Endodermal cell (in vitro differentiated cells): ENCODE data around the gene XYLT1. TPM values are rescaled to one million over a fixed set of nuclear protein-coding genes. Genes with fewer than 3 reads are reported as not detected.

Experiments used
- DNase-seq: peaks from one replicate; pipeline ENCODE4 v3.0.0-alpha.2; 2017
- H3K27ac ChIP-seq: 2 replicates; pipeline ENCODE4 v1.5.1; 2013; ENCODE audit warnings: mild to moderate bottlenecking, low read depth, low read length, moderate library complexity
- H3K27me3 ChIP-seq: 2 replicates; pipeline ENCODE4 v1.6.1; 2013; ENCODE audit warnings: mild to moderate bottlenecking, low read length, moderate library complexity; ENCODE audit not compliant: insufficient read depth, control insufficient read depth, poor library complexity, severe bottlenecking
- H3K36me3 ChIP-seq: 2 replicates; pipeline ENCODE4 v1.7.0; 2013; ENCODE audit warnings: mild to moderate bottlenecking, low read length, moderate library complexity; ENCODE audit not compliant: control insufficient read depth, insufficient read depth
- H3K4me1 ChIP-seq: one replicate; pipeline ENCODE4 v1.7.0; 2013; ENCODE audit warnings: low read length; ENCODE audit not compliant: control insufficient read depth, insufficient read depth
- H3K4me3 ChIP-seq: 2 replicates; pipeline ENCODE4 v1.5.1; 2013; ENCODE audit warnings: mild to moderate bottlenecking, low read length, moderate library complexity
- H3K9ac ChIP-seq: 2 replicates; pipeline ENCODE4 v1.6.1; 2013; ENCODE audit warnings: mild to moderate bottlenecking, low read length, moderate library complexity; ENCODE audit not compliant: poor library complexity, severe bottlenecking; ENCODE audit errors: extremely low read depth
- H3K9me3 ChIP-seq: 2 replicates; pipeline ENCODE4 v1.6.1; 2013; ENCODE audit warnings: mild to moderate bottlenecking, low read length, moderate library complexity; ENCODE audit not compliant: control insufficient read depth
- H3K27ac Mint-ChIP-seq: 2 replicates; pipeline ENCODE4 v1.8.0; 2020; ENCODE audit warnings: mixed read lengths
- H3K27me3 Mint-ChIP-seq: 2 replicates; pipeline ENCODE4 v1.8.0; 2021; ENCODE audit warnings: mild to moderate bottlenecking, mixed read lengths; ENCODE audit not compliant: insufficient read depth
- H3K36me3 Mint-ChIP-seq: 2 replicates; pipeline ENCODE4 v1.8.0; 2020; ENCODE audit warnings: low read depth, mixed read lengths
- H3K4me1 Mint-ChIP-seq: 2 replicates; pipeline ENCODE4 v1.8.0; 2020; ENCODE audit warnings: mixed read lengths
- H3K4me3 Mint-ChIP-seq: 2 replicates; pipeline ENCODE4 v1.8.0; 2020; ENCODE audit warnings: mild to moderate bottlenecking, moderate library complexity, mixed read lengths
- H3K9me3 Mint-ChIP-seq: 2 replicates; pipeline ENCODE4 v1.8.0; 2020; ENCODE audit warnings: mild to moderate bottlenecking, mixed read lengths
- CTCF ChIP-seq: fragments of 200-600 bp; sonication (generic); conservative IDR thresholded peaks from 2 replicates; pipeline ENCODE4 v1.5.0; 2021; ENCODE audit warnings: antibody characterized with exemption, mild to moderate bottlenecking
- WGBS, 2 experiments: methylation state at CpG; one replicate each; pipeline versions ENCODE4 v1.1.5 to v1.1.7; 2013; ENCODE audit warnings: missing lambda C conversion rate in 2 of 2, mixed read lengths in 1 of 2; ENCODE audit not compliant: insufficient coverage in 1 of 2, insufficient read length in 1 of 2; 5-methylcytosine and 5-hydroxymethylcytosine counted together
- total RNA-seq, 2 donors: library from RNA; stranded (reverse); fragmentation: NEBNext Ultra II Directional in 1 of 2; extraction: Animal tissue kit (Norgen Biotek cat#: 25700) in 1 of 2; gene quantifications; 2 replicates in 1 of 2; 3 replicates in 1 of 2; pipeline ENCODE4 v1.2.1, GENCODE V29; 2021

The XYLT1 gene
- total RNA-seq, 2 donors from 2014 or later = 26.8 to 28.5 TPM

- TF ChIP-seq CTCF = no peak
- no peak overlapping the region for H3K4me3 ChIP-seq
- no peak for DNase-seq
- H3K27ac ChIP-seq = no peak overlapping the region
- H3K4me3 Mint-ChIP-seq = no peak overlapping the region
- H3K27me3 Mint-ChIP-seq = no peaks in the 10 kb centered on the region
- H3K4me1 Mint-ChIP-seq = peaks cover 22% of the 10 kb centered on the region
- H3K36me3 Mint-ChIP-seq = peaks cover 10% of the 10 kb centered on the region
- H3K36me3 ChIP-seq = no peaks in the 10 kb centered on the region
- H3K9me3 Mint-ChIP-seq = peaks cover 4% of the 10 kb centered on the region
- H3K9ac ChIP-seq = no peak overlapping the region
- WGBS, 2 experiments = 94 to 100% methylated on average over 2 to 4 of the region's 4 CpGs
- peaks cover 9% of the 10 kb centered on the region for H3K4me1 ChIP-seq
- no peak overlapping the region for H3K27ac Mint-ChIP-seq
- H3K27me3 ChIP-seq = no peaks in the 10 kb centered on the region
- H3K9me3 ChIP-seq = no peaks in the 10 kb centered on the region
Measured at GRCh38 chr16:17420816-17421215, 49.9 kb downstream of the XYLT1 start.

DNA sequence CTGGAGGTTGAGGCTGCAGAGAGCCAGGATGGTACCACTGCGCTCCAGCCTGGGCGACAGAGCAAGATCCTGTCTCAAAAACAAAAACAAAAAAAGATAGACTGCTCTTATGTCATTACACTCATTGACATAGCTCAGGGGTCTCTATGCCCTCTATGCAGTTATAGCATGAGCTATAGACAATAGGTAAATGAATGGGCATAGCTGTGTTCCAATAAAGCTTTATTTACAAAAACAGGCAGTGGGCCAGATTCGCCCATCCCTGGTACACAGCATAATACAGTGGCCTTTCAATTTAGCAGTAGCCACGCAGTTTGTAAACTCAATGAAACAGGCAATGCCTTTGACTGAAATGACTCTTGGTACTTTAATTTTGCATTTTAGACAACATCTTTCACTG, 51.5 kb downstream of the XYLT1 start:
- peaks cover 4% of the 10 kb centered on the region for H3K9me3 Mint-ChIP-seq
- H3K9ac ChIP-seq = no peak overlapping the region
- H3K27me3 Mint-ChIP-seq = no peaks in the 10 kb centered on the region
- no peaks in the 10 kb centered on the region for H3K9me3 ChIP-seq
- peaks cover 28% of the 10 kb centered on the region for H3K4me1 Mint-ChIP-seq
- no peak overlapping the region for H3K4me3 Mint-ChIP-seq
- H3K27ac Mint-ChIP-seq = no peak overlapping the region
- DNase-seq = no peak
- no peak overlapping the region for H3K27ac ChIP-seq
- peaks cover 10% of the 10 kb centered on the region for H3K36me3 Mint-ChIP-seq
- 90 to 95% methylated on average over 3 to 4 of the region's 4 CpGs for WGBS, 2 experiments
- H3K36me3 ChIP-seq = no peaks in the 10 kb centered on the region
- no peaks in the 10 kb centered on the region for H3K27me3 ChIP-seq
- H3K4me1 ChIP-seq = peaks cover 9% of the 10 kb centered on the region
- no peak for TF ChIP-seq CTCF
- no peak overlapping the region for H3K4me3 ChIP-seq

- H3K27ac Mint-ChIP-seq = no peak overlapping the region
Measured at GRCh38 chr16:17417740-17418139, 53.0 kb downstream of the XYLT1 start.

More at GRCh38 chr16:17417740-17418139, 53.0 kb downstream of the XYLT1 start:
- peaks cover 4% of the 10 kb centered on the region for H3K9me3 Mint-ChIP-seq
- Histone ChIP-seq H3K36me3 (no peaks in the 10 kb centered on the region), H3K4me1 (peaks cover 9% of the 10 kb centered on the region), H3K27me3 (no peaks in the 10 kb centered on the region), H3K9me3 (no peaks in the 10 kb centered on the region), H3K9ac (no peak overlapping the region), H3K4me3 (no peak overlapping the region), H3K27ac (no peak overlapping the region)
- peaks cover 30% of the 10 kb centered on the region for H3K4me1 Mint-ChIP-seq
- peaks cover 10% of the 10 kb centered on the region for H3K36me3 Mint-ChIP-seq
- DNase-seq = no peak
- TF ChIP-seq CTCF = no peak
- WGBS, 2 experiments = 91 to 100% methylated on average over 2 of the region's 2 CpGs
- H3K27me3 Mint-ChIP-seq = no peaks in the 10 kb centered on the region
- H3K4me3 Mint-ChIP-seq = no peak overlapping the region
